ENCODE results near the gene S100A3. TPM values are rescaled to one million over a fixed set of nuclear protein-coding genes. Genes with fewer than 3 reads are reported as not detected.

S100A3 gene
- total and polyA plus RNA-seq, 3 donors from 2014 or later = 0.67 TPM; not detected in 2

- 90 to 91% methylated on average over 4 of the region's 4 CpGs for WGBS, 2 donors
- TF ChIP-seq POLR2A (IDR thresholded peaks at IDR 0.05) = no peak
- TF ChIP-seq, protein P1, sequence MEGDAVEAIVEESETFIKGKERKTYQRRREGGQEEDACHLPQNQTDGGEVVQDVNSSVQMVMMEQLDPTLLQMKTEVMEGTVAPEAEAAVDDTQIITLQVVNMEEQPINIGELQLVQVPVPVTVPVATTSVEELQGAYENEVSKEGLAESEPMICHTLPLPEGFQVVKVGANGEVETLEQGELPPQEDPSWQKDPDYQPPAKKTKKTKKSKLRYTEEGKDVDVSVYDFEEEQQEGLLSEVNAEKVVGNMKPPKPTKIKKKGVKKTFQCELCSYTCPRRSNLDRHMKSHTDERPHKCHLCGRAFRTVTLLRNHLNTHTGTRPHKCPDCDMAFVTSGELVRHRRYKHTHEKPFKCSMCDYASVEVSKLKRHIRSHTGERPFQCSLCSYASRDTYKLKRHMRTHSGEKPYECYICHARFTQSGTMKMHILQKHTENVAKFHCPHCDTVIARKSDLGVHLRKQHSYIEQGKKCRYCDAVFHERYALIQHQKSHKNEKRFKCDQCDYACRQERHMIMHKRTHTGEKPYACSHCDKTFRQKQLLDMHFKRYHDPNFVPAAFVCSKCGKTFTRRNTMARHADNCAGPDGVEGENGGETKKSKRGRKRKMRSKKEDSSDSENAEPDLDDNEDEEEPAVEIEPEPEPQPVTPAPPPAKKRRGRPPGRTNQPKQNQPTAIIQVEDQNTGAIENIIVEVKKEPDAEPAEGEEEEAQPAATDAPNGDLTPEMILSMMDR (IDR thresholded peaks at IDR 0.05) = no peak
- H3K27me3 ChIP-seq = no peaks in the 10 kb centered on the region
- no peak overlapping the region for H3K4me3 ChIP-seq
- H3K27ac ChIP-seq = no peak overlapping the region
- no peaks in the 10 kb centered on the region for H3K36me3 ChIP-seq (ENCODE audit: low read depth, missing control alignments)
- no peaks in the 10 kb centered on the region for H3K9me3 ChIP-seq
- intact Hi-C loops (cut with DNase I; ENCODE audit: low total_unique reads) = no loop called here
- H3K4me1 ChIP-seq = no peaks in the 10 kb centered on the region
- no peak for DNase-seq
These were observed 9.5 kb downstream of the S100A3 start for GRCh38 chr1:153539395-153540093.

GRCh38 chr1:153538315-153538821 lies 10.7 kb downstream of the S100A3 start:
- WGBS, 2 donors = 83 to 95% methylated on average over 5 to 6 of the region's 6 CpGs
- no peak overlapping the region for H3K4me3 ChIP-seq
- no peak overlapping the region for H3K27ac ChIP-seq
- no peak for DNase-seq
- intact Hi-C loops (cut with DNase I; ENCODE audit: low total_unique reads) = no loop called here
- no peak for TF ChIP-seq POLR2A (IDR thresholded peaks at IDR 0.05)
- TF ChIP-seq, protein P1 (IDR thresholded peaks at IDR 0.05) = no peak
- no peaks in the 10 kb centered on the region for H3K36me3 ChIP-seq (ENCODE audit: low read depth, missing control alignments)
- H3K27me3 ChIP-seq = no peaks in the 10 kb centered on the region
- H3K9me3 ChIP-seq = no peaks in the 10 kb centered on the region
- peaks cover 10% of the 10 kb centered on the region for H3K4me1 ChIP-seq

- DNase-seq = no peak
- Histone ChIP-seq H3K27ac (no peak overlapping the region), H3K9me3 (no peaks in the 10 kb centered on the region), H3K4me1 (peaks cover 15% of the 10 kb centered on the region), H3K4me3 (no peak overlapping the region), H3K36me3 (ENCODE audit: low read depth, missing control alignments) (no peaks in the 10 kb centered on the region), H3K27me3 (no peaks in the 10 kb centered on the region)
- intact Hi-C loops (cut with DNase I; ENCODE audit: low total_unique reads) = no loop called here
- TF ChIP-seq, protein P1 (IDR thresholded peaks at IDR 0.05) = no peak
- TF ChIP-seq POLR2A (IDR thresholded peaks at IDR 0.05) = no peak
- 85 to 97% methylated on average over 5 to 6 of the region's 6 CpGs for WGBS, 2 donors
These were observed 11.7 kb downstream of the S100A3 start for GRCh38 chr1:153537376-153537730.

GRCh38 chr1:153536671-153537375 lies 12.2 kb downstream of the S100A3 start:
- H3K4me1 ChIP-seq = peaks cover 15% of the 10 kb centered on the region
- H3K27me3 ChIP-seq = no peaks in the 10 kb centered on the region
- DNase-seq = no peak
- no peak for TF ChIP-seq POLR2A (IDR thresholded peaks at IDR 0.05)
- TF ChIP-seq, protein P1 (IDR thresholded peaks at IDR 0.05) = no peak
- no peaks in the 10 kb centered on the region for H3K36me3 ChIP-seq (ENCODE audit: low read depth, missing control alignments)
- intact Hi-C loops (cut with DNase I; ENCODE audit: low total_unique reads) = no loop called here
- no peak overlapping the region for H3K4me3 ChIP-seq
- H3K9me3 ChIP-seq = no peaks in the 10 kb centered on the region
- 81% methylated on average over 9 of the region's 9 CpGs for WGBS, 2 donors
- peak overlapping the region in 1 of 2 donors; percentile 96 for H3K27ac ChIP-seq
